H1 (cell line): ENCODE results near the gene CCDC60. TPM values are rescaled to one million over a fixed set of nuclear protein-coding genes. Genes with fewer than 3 reads are reported as not detected.

Source experiments
- CTCF ChIA-PET: fragments of 300-600 bp; sonication (Branson Sonifier 250); formaldehyde crosslinking; loops from one replicate; lab custom pipeline; 2021; ENCODE audit not compliant: partially characterized antibody; lab: Charles Lee
- POLR2A ChIA-PET: fragments of 300-600 bp; sonication (Branson Sonifier 250); formaldehyde crosslinking; loops from one replicate; lab custom pipeline; 2021; ENCODE audit warnings: inconsistent platforms; ENCODE audit not compliant: partially characterized antibody; lab: Charles Lee
- DNase-seq, 2 experiments: peaks; one replicate each; pipeline versions ENCODE4 v3.0.0 to v3.0.0-alpha.2; 2010 to 2022; ENCODE audit warnings: low spot score in 2 of 2, low read depth in 1 of 2, mixed read lengths in 1 of 2
- FAIRE-seq: peaks from 2 replicates; lab custom pipeline; 2011; peaks lifted over from hg19 to GRCh38; lab: Jason Lieb, UNC
- H2AFZ ChIP-seq: 2 replicates; pipeline ENCODE4 v1.8.1; 2012; ENCODE audit warnings: low read length, inconsistent platforms
- H2AK5ac ChIP-seq: 2 replicates; pipeline ENCODE4 v1.6.1; 2013; ENCODE audit warnings: low read depth, low read length
- H2BK120ac ChIP-seq: replicated peaks from 2 replicates; pipeline ENCODE3; 2013; ENCODE audit warnings: low read depth, low read length, inconsistent platforms
- H2BK12ac ChIP-seq: 2 replicates; pipeline ENCODE4 v1.6.1; 2013; ENCODE audit warnings: low read depth, low read length
- H2BK15ac ChIP-seq: 2 replicates; pipeline ENCODE4 v1.6.1; 2013; ENCODE audit warnings: low read length
- H2BK20ac ChIP-seq: 2 replicates; pipeline ENCODE4 v1.6.1; 2013; ENCODE audit warnings: low read length
- H2BK5ac ChIP-seq: 2 replicates; pipeline ENCODE4 v1.6.1; 2013; ENCODE audit warnings: low read depth, low read length
- H3K14ac ChIP-seq: 2 replicates; pipeline ENCODE4 v1.6.1; 2013; ENCODE audit warnings: inconsistent platforms; ENCODE audit not compliant: insufficient read length
- H3K18ac ChIP-seq: 2 replicates; pipeline ENCODE4 v1.6.1; 2013; ENCODE audit warnings: low read length; ENCODE audit errors: extremely low read depth
- H3K23ac ChIP-seq: 2 replicates; pipeline ENCODE4 v1.6.1; 2013; ENCODE audit warnings: inconsistent platforms; ENCODE audit not compliant: insufficient read length
- H3K23me2 ChIP-seq: 2 replicates; pipeline ENCODE4 v1.6.1; 2013; ENCODE audit warnings: low read depth, low read length
- H3K27ac ChIP-seq: 2 replicates; pipeline ENCODE4 v1.6.1; 2011; ENCODE audit warnings: low read depth, low read length, inconsistent platforms
- H3K27me3 ChIP-seq, 4 experiments: replicated peaks in 1 of 4; 1 replicate in 1 of 4; 2 replicates in 3 of 4; pipeline versions ENCODE4 v1.6.1 to v1.8.1; 2011 to 2013; ENCODE audit warnings: low read length in 3 of 4, mild to moderate bottlenecking in 3 of 4, inconsistent platforms in 2 of 4, mixed read lengths in 2 of 4, moderate library complexity in 1 of 4; ENCODE audit not compliant: control insufficient read depth in 3 of 4, insufficient read depth in 3 of 4; ENCODE audit errors: extremely low read depth in 1 of 4
- H3K36me3 ChIP-seq, 4 experiments: 2 replicates each; pipeline versions ENCODE4 v1.6.1 to v1.8.1; 2011 to 2013; ENCODE audit warnings: mild to moderate bottlenecking in 4 of 4, low read length in 3 of 4, moderate library complexity in 2 of 4, control low read depth in 1 of 4, inconsistent platforms in 1 of 4; ENCODE audit not compliant: insufficient read depth in 4 of 4, control insufficient read depth in 2 of 4
- H3K4ac ChIP-seq: replicated peaks from 2 replicates; pipeline ENCODE3; 2013; ENCODE audit warnings: low read length, low read depth, mixed read lengths, inconsistent platforms; ENCODE audit not compliant: insufficient read length
- H3K4me1 ChIP-seq, 4 experiments: replicated peaks in 1 of 4; 1 replicate in 1 of 4; 2 replicates in 3 of 4; pipeline versions ENCODE4 v1.6.1 to v1.8.1; 2011 to 2013; ENCODE audit warnings: low read length in 3 of 4, inconsistent platforms in 2 of 4, mixed read lengths in 1 of 4; ENCODE audit not compliant: insufficient read depth in 4 of 4, control insufficient read depth in 3 of 4
- H3K4me2 ChIP-seq, 2 experiments: 2 replicates each; pipeline versions ENCODE4 v1.6.1 to v1.8.1; 2011 to 2013; ENCODE audit warnings: low read depth in 2 of 2, low read length in 2 of 2, control low read depth in 1 of 2, inconsistent platforms in 1 of 2, mild to moderate bottlenecking in 1 of 2; ENCODE audit not compliant: insufficient read depth in 1 of 2
- H3K4me3 ChIP-seq, 4 experiments: fragments of 200-600, 300-600 bp in 1 of 4; sonication (generic), shearing (Covaris generic), sonication (Bioruptor Twin) in 1 of 4; 2 replicates each; pipeline versions ENCODE4 v1.5.1 to v1.8.1; 2011 to 2016; ENCODE audit warnings: low read length in 4 of 4, low read depth in 3 of 4, control low read depth in 2 of 4, inconsistent platforms in 2 of 4, mild to moderate bottlenecking in 2 of 4, mixed read lengths in 1 of 4, moderate library complexity in 1 of 4; ENCODE audit not compliant: insufficient read depth in 2 of 4; ENCODE audit errors: extremely low read depth in 1 of 4
- H3K56ac ChIP-seq: replicated peaks from 2 replicates; pipeline ENCODE3; 2013; ENCODE audit warnings: low read depth, mild to moderate bottlenecking, mixed read lengths, low read length, inconsistent platforms; ENCODE audit not compliant: insufficient read length
- H3K79me1 ChIP-seq: 2 replicates; pipeline ENCODE4 v1.6.1; 2013; ENCODE audit warnings: low read depth, low read length, control low read depth
- H3K79me2 ChIP-seq, 2 experiments: 2 replicates each; pipeline versions ENCODE4 v1.6.1 to v1.8.1; 2012 to 2013; ENCODE audit warnings: low read length in 2 of 2, mild to moderate bottlenecking in 2 of 2, inconsistent platforms in 1 of 2; ENCODE audit not compliant: insufficient read depth in 2 of 2, control insufficient read depth in 1 of 2
- H3K9ac ChIP-seq, 4 experiments: replicated peaks in 1 of 4; 1 replicate in 1 of 4; 2 replicates in 3 of 4; pipeline versions ENCODE4 v1.6.1 to v1.8.1; 2011 to 2013; ENCODE audit warnings: low read depth in 3 of 4, low read length in 3 of 4, control low read depth in 2 of 4, mild to moderate bottlenecking in 2 of 4, moderate library complexity in 2 of 4, inconsistent platforms in 1 of 4; ENCODE audit errors: extremely low read depth in 1 of 4
- H3K9me3 ChIP-seq, 2 experiments: 2 replicates each; pipeline versions ENCODE4 v1.6.1 to v1.8.1; 2012 to 2013; ENCODE audit warnings: mild to moderate bottlenecking in 2 of 2, moderate library complexity in 2 of 2, control low read depth in 1 of 2, inconsistent platforms in 1 of 2, low read depth in 1 of 2, low read length in 1 of 2, mixed read lengths in 1 of 2; ENCODE audit not compliant: insufficient read depth in 2 of 2
- H4K20me1 ChIP-seq, 2 experiments: replicated peaks in 1 of 2; 2 replicates each; pipeline versions ENCODE3 to v1.8.1; 2011 to 2013; ENCODE audit warnings: inconsistent platforms in 2 of 2, low read length in 2 of 2, mild to moderate bottlenecking in 1 of 2; ENCODE audit not compliant: insufficient read depth in 2 of 2, control insufficient read depth in 1 of 2
- H4K5ac ChIP-seq: 2 replicates; pipeline ENCODE4 v1.6.1; 2013; ENCODE audit warnings: low read length, low read depth, mixed read lengths, inconsistent platforms; ENCODE audit not compliant: insufficient read length
- H4K8ac ChIP-seq: 2 replicates; pipeline ENCODE4 v1.8.0; 2013; ENCODE audit warnings: mild to moderate bottlenecking, moderate library complexity, low read length, inconsistent platforms; ENCODE audit not compliant: insufficient read depth; ENCODE audit errors: extremely low read depth
- H4K91ac ChIP-seq: replicated peaks from 2 replicates; pipeline ENCODE3; 2013; ENCODE audit warnings: low read length, mixed read lengths, inconsistent platforms; ENCODE audit not compliant: insufficient read length
- EGR1 ChIP-seq: IDR thresholded peaks from 2 replicates; pipeline ENCODE4 v1.6.1; 2011; ENCODE audit warnings: low read depth, low read length, borderline replicate concordance
- MAFK ChIP-seq: IDR thresholded peaks from 2 replicates; pipeline ENCODE4 v1.6.1; 2012; ENCODE audit warnings: low read depth, mild to moderate bottlenecking, improper control_type of control experiment, low read length
- POLR2A ChIP-seq, 2 experiments: IDR thresholded peaks; 1 replicate in 1 of 2; 2 replicates in 1 of 2; pipeline ENCODE4 v1.6.1; 2011; ENCODE audit warnings: low read depth in 2 of 2, low read length in 2 of 2, mild to moderate bottlenecking in 2 of 2; ENCODE audit errors: control extremely low read depth in 1 of 2
- RFX5 ChIP-seq: IDR thresholded peaks from 2 replicates; pipeline ENCODE4 v1.6.1; 2011; ENCODE audit warnings: low read depth, low read length, improper control_type of control experiment, borderline replicate concordance
- TAF7 ChIP-seq: optimal IDR thresholded peaks from 2 replicates; pipeline ENCODE3; 2011; ENCODE audit warnings: low read depth, mild to moderate bottlenecking, inconsistent platforms, low read length, moderate library complexity, borderline replicate concordance
- TBP ChIP-seq: IDR thresholded peaks from 2 replicates; pipeline ENCODE4 v1.6.1; 2011; ENCODE audit warnings: low read depth, low read length, improper control_type of control experiment
- WGBS, 2 experiments: shearing (Covaris generic) in 1 of 2; methylation state at CpG; one replicate each; pipeline versions ENCODE4 v1.1.6 to v1.1.7; 2013 to 2015; ENCODE audit warnings: low lambda C conversion rate in 2 of 2, mixed read lengths in 2 of 2, inconsistent platforms in 1 of 2, low coverage in 1 of 2, missing lambda C conversion rate in 1 of 2; ENCODE audit not compliant: insufficient replicate concordance in 2 of 2, insufficient coverage in 1 of 2, insufficient read length in 1 of 2; ENCODE audit errors: extremely low coverage in 1 of 2, missing lambda C conversion rate in 1 of 2; 5-methylcytosine and 5-hydroxymethylcytosine counted together
- polyA plus RNA-seq, 7 experiments: library from polyadenylated mRNA; depleted of rRNA in 3 of 7; stranded (reverse) in 5 of 7; unstranded in 2 of 7; fragments of >200 nt in 5 of 7; fragments of 200-250 nt in 2 of 7; gene quantifications; 1 replicate in 5 of 7; 2 replicates in 1 of 7; 4 replicates in 1 of 7; pipeline versions ENCODE4 v1.2.1 to v1.2.3, GENCODE V29; 2011 to 2013; ENCODE audit warnings: missing spikeins in 2 of 7, mixed read lengths in 2 of 7
- total RNA-seq: library from RNA; stranded (reverse); fragmentation: NEBNext Ultra II Directional; extraction: Animal tissue kit (Norgen Biotek cat#: 25700); gene quantifications from 2 replicates; pipeline ENCODE4 v1.2.1, GENCODE V29; 2021
- TF ChIP-seq, protein P1 (sequence below): IDR thresholded peaks from 2 replicates; pipeline ENCODE4 v1.6.1; 2011; ENCODE audit warnings: low read depth, mild to moderate bottlenecking, low read length; ENCODE audit not compliant: insufficient read depth

The CCDC60 gene
- total and polyA plus RNA-seq, 2 of the 8 experiments (the other 6 are each of a cell fraction or from before 2014, with no cell fraction given) = 0.05 TPM; not detected in 1

DNA sequence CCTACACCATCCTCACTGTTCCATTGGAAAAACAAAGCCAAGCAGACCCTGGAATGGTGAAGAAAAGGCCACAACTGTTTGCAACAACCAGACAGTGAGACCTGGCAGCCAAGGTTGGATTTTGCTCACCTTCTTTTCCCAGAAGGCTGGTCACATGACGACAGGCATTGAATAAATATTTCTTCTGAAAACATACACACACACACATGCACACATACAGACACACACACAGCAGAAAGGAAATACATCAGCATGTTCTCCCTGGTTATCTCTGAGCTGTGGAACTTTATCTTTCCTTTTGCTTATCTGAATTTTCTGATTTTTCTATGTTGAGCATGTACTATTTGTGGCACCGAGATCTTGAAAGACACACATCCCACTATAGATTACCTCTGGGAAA, 38.0 kb upstream of the CCDC60 start:
- no peak overlapping the region for H2BK20ac ChIP-seq
- FAIRE-seq (no peak), DNase-seq (no peak)
- ChIA-PET POLR2A (no interaction called here), CTCF (interaction anchor here (1.2 kb wide), 1 partner anchor 109 kb away, joined by 3 read pairs; no protein-coding TSS in a partner anchor)
- no peak overlapping the region for H2BK12ac ChIP-seq
- H3K36me3 ChIP-seq = no peaks in the 10 kb centered on the region
- no peak overlapping the region for H3K14ac ChIP-seq
- no peaks in the 10 kb centered on the region for H4K20me1 ChIP-seq
- H3K79me2 ChIP-seq = no peaks in the 10 kb centered on the region
- H2BK15ac ChIP-seq = no peak overlapping the region
- H3K27ac ChIP-seq = no peak overlapping the region
- H3K23ac ChIP-seq = no peak overlapping the region
- no peaks in the 10 kb centered on the region for H3K79me1 ChIP-seq
- no peaks in the 10 kb centered on the region for H3K4me1 ChIP-seq
- H2BK120ac ChIP-seq = no peak overlapping the region
- no peak overlapping the region for H2AK5ac ChIP-seq
- no peak overlapping the region for H3K4ac ChIP-seq
- H3K9ac ChIP-seq = no peak overlapping the region
- H3K4me3 ChIP-seq = no peak overlapping the region
- WGBS, 2 experiments = 96% methylated on average over 2 of the region's 2 CpGs; no CpG with 5 or more reads in 1 of the 2 experiments
- H4K8ac ChIP-seq = no peak overlapping the region
- H4K91ac ChIP-seq = no peak overlapping the region
- no peak overlapping the region for H4K5ac ChIP-seq
- no peak overlapping the region for H2AFZ ChIP-seq
- no peak overlapping the region for H3K4me2 ChIP-seq
- H3K18ac ChIP-seq = no peak overlapping the region
- H3K23me2 ChIP-seq = no peaks in the 10 kb centered on the region; the same call in 1 of the 2 replicates
- H3K27me3 ChIP-seq = no peaks in the 10 kb centered on the region
- H2BK5ac ChIP-seq = no peak overlapping the region
- H3K9me3 ChIP-seq = no peaks in the 10 kb centered on the region
- H3K56ac ChIP-seq = no peak overlapping the region
- no peak for TF ChIP-seq TAF7
- no peak for TF ChIP-seq TBP
- no peak for TF ChIP-seq POLR2A (IDR thresholded peaks at IDR 0.05; ENCODE audit: control extremely low read depth in 1 of 2, low read depth in 2 of 2, low read length in 2 of 2)
- TF ChIP-seq EGR1 = no peak
- TF ChIP-seq, protein P1, sequence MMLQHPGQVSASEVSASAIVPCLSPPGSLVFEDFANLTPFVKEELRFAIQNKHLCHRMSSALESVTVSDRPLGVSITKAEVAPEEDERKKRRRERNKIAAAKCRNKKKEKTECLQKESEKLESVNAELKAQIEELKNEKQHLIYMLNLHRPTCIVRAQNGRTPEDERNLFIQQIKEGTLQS = no peak
- TF ChIP-seq RFX5 = no peak
- TF ChIP-seq MAFK = no peak
